H9 (cell line): ENCODE data around the gene KRT5. TPM values are rescaled to one million over a fixed set of nuclear protein-coding genes. Genes with fewer than 3 reads are reported as not detected.
A peak's percentile ranks its signal among the peaks of the same experiment; 100 is the strongest.

Experiments used
- DNase-seq: peaks from one replicate; pipeline ENCODE4 v3.0.0-alpha.2; 2017
- H2AFZ ChIP-seq: one replicate; pipeline ENCODE4 v1.6.1; 2013; ENCODE audit warnings: mild to moderate bottlenecking, low read length, control low read depth, moderate library complexity
- H2AK5ac ChIP-seq: 2 replicates; pipeline ENCODE4 v1.6.1; 2013; ENCODE audit warnings: low read length, control low read depth, mixed read lengths; ENCODE audit not compliant: insufficient read length
- H2BK120ac ChIP-seq: one replicate; pipeline ENCODE4 v1.6.1; 2013; ENCODE audit warnings: low read depth, mild to moderate bottlenecking, low read length, control low read depth, inconsistent platforms; ENCODE audit not compliant: poor library complexity, severe bottlenecking
- H2BK12ac ChIP-seq: 2 replicates; pipeline ENCODE4 v1.6.1; 2013; ENCODE audit warnings: low read length, control low read depth, mixed read lengths, low read depth; ENCODE audit not compliant: insufficient read length
- H2BK15ac ChIP-seq: 2 replicates; pipeline ENCODE4 v1.6.1; 2013; ENCODE audit warnings: low read depth, low read length, control low read depth
- H2BK20ac ChIP-seq: one replicate; pipeline ENCODE4 v1.6.1; 2013; ENCODE audit warnings: low read depth, mild to moderate bottlenecking, low read length, control low read depth, inconsistent platforms; ENCODE audit not compliant: poor library complexity, severe bottlenecking
- H2BK5ac ChIP-seq: 2 replicates; pipeline ENCODE4 v1.6.1; 2013; ENCODE audit warnings: low read length, control low read depth, mixed read lengths; ENCODE audit not compliant: insufficient read length
- H3K14ac ChIP-seq: 2 replicates; pipeline ENCODE4 v1.6.1; 2013; ENCODE audit warnings: low read length, control low read depth; ENCODE audit not compliant: insufficient read depth
- H3K18ac ChIP-seq: 2 replicates; pipeline ENCODE4 v1.6.1; 2013; ENCODE audit warnings: low read depth, mild to moderate bottlenecking, mixed read lengths, low read length, control low read depth; ENCODE audit not compliant: insufficient read length
- H3K23ac ChIP-seq: 2 replicates; pipeline ENCODE4 v1.6.1; 2013; ENCODE audit warnings: low read length, control low read depth, mixed read lengths, low read depth; ENCODE audit not compliant: insufficient read length
- H3K23me2 ChIP-seq: 2 replicates; pipeline ENCODE4 v1.6.1; 2013; ENCODE audit warnings: low read depth, mild to moderate bottlenecking, mixed read lengths, low read length, control low read depth; ENCODE audit not compliant: insufficient read length, poor library complexity, severe bottlenecking
- H3K27ac ChIP-seq: 2 replicates; pipeline ENCODE4 v1.5.1; 2013; ENCODE audit warnings: low read length, control low read depth, mixed read lengths, low read depth; ENCODE audit not compliant: insufficient read length
- H3K27me3 ChIP-seq: 2 replicates; pipeline ENCODE4 v1.6.1; 2013; ENCODE audit warnings: low read length, control low read depth, inconsistent platforms; ENCODE audit not compliant: insufficient read depth
- H3K4ac ChIP-seq: 2 replicates; pipeline ENCODE4 v1.6.1; 2013; ENCODE audit warnings: low read depth, mild to moderate bottlenecking, control low read depth, inconsistent platforms, low read length, moderate library complexity
- H3K4me1 ChIP-seq: 2 replicates; pipeline ENCODE4 v1.6.1; 2013; ENCODE audit warnings: low read length, control low read depth, inconsistent platforms; ENCODE audit not compliant: insufficient read depth
- H3K4me2 ChIP-seq: 2 replicates; pipeline ENCODE4 v1.6.1; 2013; ENCODE audit warnings: low read length, control low read depth, mixed read lengths; ENCODE audit not compliant: insufficient read length, insufficient read depth
- H3K56ac ChIP-seq: 2 replicates; pipeline ENCODE4 v1.6.1; 2013; ENCODE audit warnings: low read depth, mild to moderate bottlenecking, mixed read lengths, low read length, control low read depth; ENCODE audit not compliant: insufficient read length
- H3K79me1 ChIP-seq: 2 replicates; pipeline ENCODE4 v1.6.1; 2013; ENCODE audit warnings: low read depth, mild to moderate bottlenecking, moderate library complexity, low read length, control low read depth, inconsistent platforms; ENCODE audit not compliant: insufficient read depth, poor library complexity, severe bottlenecking
- H3K79me2 ChIP-seq: 2 replicates; pipeline ENCODE4 v1.6.1; 2013; ENCODE audit warnings: low read length, control low read depth, inconsistent platforms; ENCODE audit not compliant: insufficient read depth
- H3K9ac ChIP-seq: 2 replicates; pipeline ENCODE4 v1.6.1; 2013; ENCODE audit warnings: low read length, control low read depth, mixed read lengths; ENCODE audit not compliant: insufficient read length; ENCODE audit errors: extremely low read depth
- H3K9me3 ChIP-seq: one replicate; pipeline ENCODE4 v1.6.1; 2013; ENCODE audit warnings: low read depth, low read length, inconsistent platforms; ENCODE audit not compliant: control insufficient read depth
- H3T11ph ChIP-seq: one replicate; pipeline ENCODE4 v1.6.1; 2013; ENCODE audit warnings: mild to moderate bottlenecking, low read length, control low read depth, inconsistent platforms
- H4K20me1 ChIP-seq: one replicate; pipeline ENCODE4 v1.6.1; 2013; ENCODE audit not compliant: control insufficient read depth, insufficient read length, insufficient read depth
- H4K5ac ChIP-seq: 2 replicates; pipeline ENCODE4 v1.6.1; 2013; ENCODE audit warnings: low read depth, mild to moderate bottlenecking, mixed read lengths, low read length, control low read depth; ENCODE audit not compliant: insufficient read length
- H4K8ac ChIP-seq: replicated peaks from 2 replicates; pipeline ENCODE4 v1.6.1; 2013; ENCODE audit warnings: low read length, control low read depth, mixed read lengths, low read depth; ENCODE audit not compliant: insufficient read length
- H4K91ac ChIP-seq: 2 replicates; pipeline ENCODE4 v1.6.1; 2013; ENCODE audit warnings: low read depth, mild to moderate bottlenecking, moderate library complexity, mixed read lengths, low read length, control low read depth; ENCODE audit not compliant: insufficient read length
- H3K27ac Mint-ChIP-seq, 3 experiments: 2 replicates in 2 of 3; 3 replicates in 1 of 3; pipeline ENCODE4 v1.8.0; 2020 to 2021; ENCODE audit warnings: mixed read lengths in 3 of 3, mild to moderate bottlenecking in 1 of 3, moderate library complexity in 1 of 3
- H3K27me3 Mint-ChIP-seq: 2 replicates; pipeline ENCODE4 v1.8.0; 2021; ENCODE audit warnings: low read depth, mild to moderate bottlenecking, moderate library complexity, mixed read lengths
- H3K36me3 Mint-ChIP-seq, 3 experiments: 2 replicates in 2 of 3; 3 replicates in 1 of 3; pipeline ENCODE4 v1.8.0; 2020 to 2021; ENCODE audit warnings: low read depth in 3 of 3, mixed read lengths in 3 of 3; ENCODE audit not compliant: insufficient read depth in 1 of 3
- H3K4me1 Mint-ChIP-seq, 2 experiments: 2 replicates each; pipeline ENCODE4 v1.8.0; 2020; ENCODE audit warnings: mixed read lengths in 2 of 2
- H3K4me3 Mint-ChIP-seq, 2 experiments: 2 replicates in 1 of 2; 3 replicates in 1 of 2; pipeline ENCODE4 v1.8.0; 2020 to 2021; ENCODE audit warnings: mild to moderate bottlenecking in 2 of 2, mixed read lengths in 2 of 2, moderate library complexity in 1 of 2
- H3K9me3 Mint-ChIP-seq, 2 experiments: 2 replicates in 1 of 2; 3 replicates in 1 of 2; pipeline ENCODE4 v1.8.0; 2020; ENCODE audit warnings: mild to moderate bottlenecking in 2 of 2, mixed read lengths in 2 of 2, moderate library complexity in 1 of 2
- WGBS: extraction: QIAGEN DNeasy Blood & Tissue Kit; methylation state at CpG from one replicate; pipeline ENCODE4 v1.1.7; 2013; ENCODE audit warnings: missing lambda C conversion rate, low lambda C conversion rate, mixed read lengths; ENCODE audit not compliant: insufficient read length; ENCODE audit errors: extremely low coverage; 5-methylcytosine and 5-hydroxymethylcytosine counted together
- total RNA-seq: library from RNA; stranded (reverse); gene quantifications from 2 replicates; pipeline ENCODE4 v1.2.1, GENCODE V29; 2021
- TF ChIP-seq, protein P1 (sequence below): fragments of 200-600 bp; sonication (generic); conservative IDR thresholded peaks from 3 replicates; pipeline ENCODE4 v1.8.0; 2021; ENCODE audit warnings: antibody characterized with exemption, mild to moderate bottlenecking

The KRT5 gene
- total RNA-seq, 1 experiment from 2014 or later = not detected

GRCh38 chr12:52534482-52534881 lies 14.3 kb upstream of the KRT5 start:
- H4K91ac ChIP-seq = no peak overlapping the region
- no peak overlapping the region for H3K9ac ChIP-seq
- no peaks in the 10 kb centered on the region for H3K9me3 ChIP-seq
- no peak overlapping the region for H3K27ac ChIP-seq
- H2AFZ ChIP-seq = no peak overlapping the region
- DNase-seq = no peak
- no peaks in the 10 kb centered on the region for H3K9me3 Mint-ChIP-seq
- no peak overlapping the region for H3K4ac ChIP-seq
- TF ChIP-seq, protein P1, sequence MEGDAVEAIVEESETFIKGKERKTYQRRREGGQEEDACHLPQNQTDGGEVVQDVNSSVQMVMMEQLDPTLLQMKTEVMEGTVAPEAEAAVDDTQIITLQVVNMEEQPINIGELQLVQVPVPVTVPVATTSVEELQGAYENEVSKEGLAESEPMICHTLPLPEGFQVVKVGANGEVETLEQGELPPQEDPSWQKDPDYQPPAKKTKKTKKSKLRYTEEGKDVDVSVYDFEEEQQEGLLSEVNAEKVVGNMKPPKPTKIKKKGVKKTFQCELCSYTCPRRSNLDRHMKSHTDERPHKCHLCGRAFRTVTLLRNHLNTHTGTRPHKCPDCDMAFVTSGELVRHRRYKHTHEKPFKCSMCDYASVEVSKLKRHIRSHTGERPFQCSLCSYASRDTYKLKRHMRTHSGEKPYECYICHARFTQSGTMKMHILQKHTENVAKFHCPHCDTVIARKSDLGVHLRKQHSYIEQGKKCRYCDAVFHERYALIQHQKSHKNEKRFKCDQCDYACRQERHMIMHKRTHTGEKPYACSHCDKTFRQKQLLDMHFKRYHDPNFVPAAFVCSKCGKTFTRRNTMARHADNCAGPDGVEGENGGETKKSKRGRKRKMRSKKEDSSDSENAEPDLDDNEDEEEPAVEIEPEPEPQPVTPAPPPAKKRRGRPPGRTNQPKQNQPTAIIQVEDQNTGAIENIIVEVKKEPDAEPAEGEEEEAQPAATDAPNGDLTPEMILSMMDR = peak; percentile 52
- no peak overlapping the region for H2BK5ac ChIP-seq
- H3K36me3 Mint-ChIP-seq = no peaks in the 10 kb centered on the region
- no peak overlapping the region for H3K14ac ChIP-seq
- no peak overlapping the region for H2BK15ac ChIP-seq
- WGBS = no CpG with 5 or more reads among the region's 5 CpGs
- H3T11ph ChIP-seq = no peak overlapping the region
- H3K18ac ChIP-seq = no peak overlapping the region
- no peak overlapping the region for H4K5ac ChIP-seq
- H3K23ac ChIP-seq = no peak overlapping the region
- H4K20me1 ChIP-seq = no peaks in the 10 kb centered on the region
- H3K23me2 ChIP-seq = no peaks in the 10 kb centered on the region
- no peak overlapping the region for H4K8ac ChIP-seq
- H3K79me2 ChIP-seq = no peaks in the 10 kb centered on the region
- H2BK120ac ChIP-seq = no peak overlapping the region
- no peak overlapping the region for H2AK5ac ChIP-seq
- H3K27me3 Mint-ChIP-seq = peaks cover 6% of the 10 kb centered on the region
- H2BK12ac ChIP-seq = no peak overlapping the region
- no peaks in the 10 kb centered on the region for H3K4me1 ChIP-seq
- no peak overlapping the region for H2BK20ac ChIP-seq
- peak overlapping the region in 1 of 3 experiments; percentile 59; a peak in 1 of 7 replicates for H3K27ac Mint-ChIP-seq
- no peak overlapping the region for H3K4me3 Mint-ChIP-seq
- no peaks in the 10 kb centered on the region for H3K79me1 ChIP-seq
- H3K56ac ChIP-seq = no peak overlapping the region
- H3K4me1 Mint-ChIP-seq = peaks cover 5 to 6% of the 10 kb centered on the region in 2 experiments; a peak in 3 of 4 replicates
- H3K27me3 ChIP-seq = no peaks in the 10 kb centered on the region
- no peak overlapping the region for H3K4me2 ChIP-seq
